ENCODE measurements around the gene BID.

GRCh38 chr22:17806437-17806836 lies 32.2 kb upstream of the BID start:
- TF ChIP-seq EZH2phosphoT487 (IDR thresholded peaks at IDR 0.05), result no peak
- TF ChIP-seq CTCF (IDR thresholded peaks at IDR 0.05), result no peak

Data from neural progenitor cell (in vitro differentiated cells).